ENCODE data around the gene ULK3.

DNA sequence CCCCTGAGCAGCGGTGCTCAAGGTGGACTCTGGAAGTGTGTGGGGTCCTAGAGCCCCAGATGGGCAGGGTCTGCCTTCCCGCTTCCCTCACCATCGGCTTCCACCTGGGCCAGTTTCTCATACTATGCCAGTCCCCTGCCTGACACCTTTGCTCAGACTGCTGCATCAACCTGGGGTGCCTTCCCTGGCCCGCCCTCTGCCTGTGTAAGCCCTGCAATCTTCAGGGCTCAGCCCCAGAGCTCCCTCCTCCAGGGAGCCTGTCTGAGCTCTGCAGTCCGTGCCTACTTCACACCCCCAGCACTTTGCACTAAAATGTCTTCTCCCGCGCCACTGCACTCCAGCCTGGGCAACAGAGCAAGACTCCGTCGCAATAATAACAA, 48.0 kb downstream of the ULK3 start:
- TF ChIP-seq TP53 (CRISPR knock-in tag; IDR thresholded peaks at IDR 0.05) (no peak), POLR2A (IDR thresholded peaks at IDR 0.05; ENCODE audit: low read length) (no peak), SMC3 (IDR thresholded peaks at IDR 0.05) (no peak), BHLHE40 (IDR thresholded peaks at IDR 0.05; ENCODE audit: low read depth, low read length) (no peak), MAX (IDR thresholded peaks at IDR 0.05) (no peak), CTCF (IDR thresholded peaks at IDR 0.05) (no peak)
